GM12878 (cell line): Measurements from ENCODE around the gene DEXI.

Experiments used
- ATF2 ChIP-seq: IDR thresholded peaks from 2 replicates; pipeline ENCODE4 v1.6.1; 2012; ENCODE audit warnings: low read length, inconsistent platforms
- MYC ChIP-seq: IDR thresholded peaks from 2 replicates; pipeline ENCODE4 v1.6.1; 2011; ENCODE audit warnings: mild to moderate bottlenecking, low read length, moderate library complexity, inconsistent platforms; ENCODE audit not compliant: insufficient read depth, insufficient replicate concordance, insufficient read length, severe bottlenecking
- TF ChIP-seq, protein P1 (sequence below), 3 experiments: IDR thresholded peaks in 2 of 3; conservative IDR thresholded peaks in 1 of 3; 2 replicates each; pipeline ENCODE4 v1.5.1; 2011; ENCODE audit warnings: low read depth in 3 of 3, low read length in 3 of 3, mild to moderate bottlenecking in 3 of 3, control low read depth in 2 of 3, moderate library complexity in 2 of 3, inconsistent platforms in 1 of 3, mixed read lengths in 1 of 3; ENCODE audit not compliant: control insufficient read depth in 2 of 3, insufficient read depth in 1 of 3; ENCODE audit errors: extremely low read depth in 1 of 3

DNA sequence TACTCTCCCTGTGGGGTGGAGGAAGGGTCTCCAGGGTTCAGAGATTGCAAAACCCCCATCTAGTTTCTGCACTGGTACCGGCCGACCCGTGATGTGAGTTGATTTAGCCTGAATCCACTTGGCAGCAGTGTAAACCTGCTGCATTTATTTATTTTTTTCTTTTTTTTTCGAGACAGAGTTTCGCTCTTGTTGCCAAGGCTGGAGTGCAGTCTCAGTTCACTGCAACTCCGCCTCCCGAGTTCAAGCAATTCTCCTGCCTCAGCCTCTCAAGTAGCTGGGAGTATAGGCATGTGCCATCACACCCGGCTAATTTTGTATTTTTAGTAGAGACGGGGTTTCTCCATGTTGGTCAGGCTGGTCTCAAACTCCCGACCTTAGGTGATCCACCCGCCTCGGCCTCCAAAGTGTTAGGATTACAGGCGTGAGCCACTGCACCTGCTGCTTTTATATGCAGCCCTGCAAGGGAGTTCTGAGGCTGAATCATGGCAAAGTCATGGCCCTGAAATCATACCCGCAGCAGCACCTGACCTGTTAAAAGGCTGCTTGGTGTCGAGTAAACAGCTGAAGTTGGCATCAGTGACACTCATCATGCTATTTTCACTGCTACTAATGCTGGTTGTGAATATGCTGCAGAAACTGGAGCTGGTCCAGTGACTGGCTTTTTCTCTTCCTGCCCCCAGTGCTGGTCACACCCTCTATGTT lies 21.4 kb downstream of the DEXI start:
- TF ChIP-seq, protein P1, sequence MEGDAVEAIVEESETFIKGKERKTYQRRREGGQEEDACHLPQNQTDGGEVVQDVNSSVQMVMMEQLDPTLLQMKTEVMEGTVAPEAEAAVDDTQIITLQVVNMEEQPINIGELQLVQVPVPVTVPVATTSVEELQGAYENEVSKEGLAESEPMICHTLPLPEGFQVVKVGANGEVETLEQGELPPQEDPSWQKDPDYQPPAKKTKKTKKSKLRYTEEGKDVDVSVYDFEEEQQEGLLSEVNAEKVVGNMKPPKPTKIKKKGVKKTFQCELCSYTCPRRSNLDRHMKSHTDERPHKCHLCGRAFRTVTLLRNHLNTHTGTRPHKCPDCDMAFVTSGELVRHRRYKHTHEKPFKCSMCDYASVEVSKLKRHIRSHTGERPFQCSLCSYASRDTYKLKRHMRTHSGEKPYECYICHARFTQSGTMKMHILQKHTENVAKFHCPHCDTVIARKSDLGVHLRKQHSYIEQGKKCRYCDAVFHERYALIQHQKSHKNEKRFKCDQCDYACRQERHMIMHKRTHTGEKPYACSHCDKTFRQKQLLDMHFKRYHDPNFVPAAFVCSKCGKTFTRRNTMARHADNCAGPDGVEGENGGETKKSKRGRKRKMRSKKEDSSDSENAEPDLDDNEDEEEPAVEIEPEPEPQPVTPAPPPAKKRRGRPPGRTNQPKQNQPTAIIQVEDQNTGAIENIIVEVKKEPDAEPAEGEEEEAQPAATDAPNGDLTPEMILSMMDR (IDR thresholded peaks at IDR 0.05 in 2 of 3, conservative IDR thresholded peaks at IDR 0.05 in 1 of 3; ENCODE audit: control insufficient read depth in 2 of 3, extremely low read depth in 1 of 3, insufficient read depth in 1 of 3, low read depth in 3 of 3, low read length in 3 of 3), result no peak
- TF ChIP-seq ATF2 (no peak), MYC (no peak)
